Activated CD8-positive, alpha-beta T cell treated with anti-CD3 and anti-CD28 coated beads for 36 hours (primary cell): ENCODE measurements around the gene SPAG4. TPM values are rescaled to one million over a fixed set of nuclear protein-coding genes. Genes with fewer than 3 reads are reported as not detected.
A peak's percentile ranks its signal among the peaks of the same experiment; 100 is the strongest.

Source experiments
- ATAC-seq: fragments of 200-7000 bp; cut with Tn5 transposase; one replicate; pipeline ENCODE4 v1.10.0; 2021; ENCODE audit warnings: mild to moderate bottlenecking, moderate library complexity
- CTCF ChIA-PET: fragments of 350-600 bp; sonication (Branson Sonifier 250); formaldehyde crosslinking; loops from one replicate; lab custom pipeline; 2021; ENCODE audit warnings: antibody characterized with exemption; lab: Charles Lee
- POLR2A ChIA-PET: fragments of 350-600 bp; sonication (Branson Sonifier 250); formaldehyde crosslinking; loops from one replicate; lab custom pipeline; 2021; ENCODE audit warnings: antibody characterized with exemption; lab: Charles Lee
- DNase-seq: peaks from one replicate; pipeline ENCODE4 v3.0.0-alpha.2; 2020
- H3K27ac Mint-ChIP-seq: one replicate; pipeline ENCODE4 v1.8.0; 2021; ENCODE audit warnings: mild to moderate bottlenecking, mixed read lengths
- H3K27me3 Mint-ChIP-seq: one replicate; pipeline ENCODE4 v1.8.0; 2021; ENCODE audit warnings: mixed read lengths
- H3K36me3 Mint-ChIP-seq: one replicate; pipeline ENCODE4 v1.8.0; 2021; ENCODE audit warnings: low read depth, mixed read lengths
- H3K4me1 Mint-ChIP-seq: one replicate; pipeline ENCODE4 v1.8.0; 2021; ENCODE audit warnings: low read depth, mixed read lengths
- H3K4me3 Mint-ChIP-seq: one replicate; pipeline ENCODE4 v1.8.0; 2021; ENCODE audit warnings: mild to moderate bottlenecking, moderate library complexity, mixed read lengths
- H3K9me3 Mint-ChIP-seq: one replicate; pipeline ENCODE4 v1.8.0; 2021; ENCODE audit warnings: mixed read lengths
- CTCF ChIP-seq: fragments of 200-600 bp; IDR thresholded peaks from one replicate; pipeline ENCODE4 v1.8.0; 2022; ENCODE audit warnings: antibody characterized with exemption, mild to moderate bottlenecking
- intact Hi-C: fragments of 100-400 bp; cut with micrococcal nuclease; formaldehyde crosslinking; loops from one replicate; pipeline ENCODE4 v1.10.0; 2022
- total RNA-seq, 2 experiments: library from RNA; stranded (reverse); gene quantifications; one replicate each; pipeline ENCODE4 v1.2.3, GENCODE V29; 2021

SPAG4 gene
- total RNA-seq, 2 experiments from 2014 or later = 11.5 to 11.8 TPM

- TF ChIP-seq CTCF = no peak
- Mint-ChIP-seq H3K4me3 (no peak overlapping the region), H3K36me3 (peaks cover 36% of the 10 kb centered on the region), H3K27me3 (no peaks in the 10 kb centered on the region), H3K27ac (peak overlapping the region; percentile 65), H3K9me3 (no peaks in the 10 kb centered on the region), H3K4me1 (no peaks in the 10 kb centered on the region)
- DNase-seq (no peak), ATAC-seq (no peak)
- CTCF ChIA-PET = no interaction called here
- POLR2A ChIA-PET = interaction anchor here (0.6 kb wide), 2 partner anchors 22 to 111 kb away, joined by 3 read pairs; no protein-coding TSS in a partner anchor
- intact Hi-C loops = no loop called here
These were observed 10.9 kb downstream of the SPAG4 start for GRCh38 chr20:35626386-35627001.

GRCh38 chr20:35627121-35627520 is 11.5 kb downstream of the SPAG4 start:
- H3K27ac Mint-ChIP-seq = peak overlapping the region; percentile 60
- intact Hi-C loops = no loop called here
- CTCF ChIA-PET = interaction anchor here (0.5 to 1.3 kb wide), 2 partner anchors 8 to 21 kb away, joined by 3 to 4 read pairs; no protein-coding TSS in a partner anchor
- TF ChIP-seq CTCF = no peak
- no peak overlapping the region for H3K4me3 Mint-ChIP-seq
- no peak for ATAC-seq
- POLR2A ChIA-PET = interaction anchor here (0.6 kb wide), 2 partner anchors 23 to 112 kb away, joined by 3 read pairs; no protein-coding TSS in a partner anchor
- no peaks in the 10 kb centered on the region for H3K27me3 Mint-ChIP-seq
- no peaks in the 10 kb centered on the region for H3K4me1 Mint-ChIP-seq
- DNase-seq = no peak
- peaks cover 36% of the 10 kb centered on the region for H3K36me3 Mint-ChIP-seq
- H3K9me3 Mint-ChIP-seq = no peaks in the 10 kb centered on the region

GRCh38 chr20:35629427-35630145 is 14.0 kb downstream of the SPAG4 start:
- intact Hi-C loops = no loop called here
- H3K27ac Mint-ChIP-seq = peak overlapping the region; percentile 47
- H3K9me3 Mint-ChIP-seq = no peaks in the 10 kb centered on the region
- peaks cover 38% of the 10 kb centered on the region for H3K36me3 Mint-ChIP-seq
- ATAC-seq = no peak
- POLR2A ChIA-PET = interaction anchor here (0.6 to 1.2 kb wide), 4 partner anchors 10 to 139 kb away, joined by 3 to 4 read pairs (median 4); partner anchors contain the start of genes NFS1 and ROMO1
- H3K4me1 Mint-ChIP-seq = no peaks in the 10 kb centered on the region
- TF ChIP-seq CTCF = no peak
- no peak for DNase-seq
- no peaks in the 10 kb centered on the region for H3K27me3 Mint-ChIP-seq
- CTCF ChIA-PET = interaction anchor here (0.8 to 3.8 kb wide), 3 partner anchors 10 to 117 kb away, joined by 3 to 15 read pairs (median 3); no protein-coding TSS in a partner anchor
- no peak overlapping the region for H3K4me3 Mint-ChIP-seq

GRCh38 chr20:35630636-35631035 is 15.0 kb downstream of the SPAG4 start:
- peaks cover 7% of the 10 kb centered on the region for H3K4me1 Mint-ChIP-seq
- no peaks in the 10 kb centered on the region for H3K27me3 Mint-ChIP-seq
- H3K9me3 Mint-ChIP-seq = no peaks in the 10 kb centered on the region
- ChIA-PET POLR2A (interaction anchor here (0.8 to 1.2 kb wide), 2 partner anchors 25 to 69 kb away, joined by 3 to 4 read pairs; partner anchors contain the start of genes NFS1 and ROMO1), CTCF (interaction anchor here (3.8 kb wide), 1 partner anchor 11 kb away, joined by 15 read pairs; no protein-coding TSS in a partner anchor)
- H3K4me3 Mint-ChIP-seq = no peak overlapping the region
- peaks cover 39% of the 10 kb centered on the region for H3K36me3 Mint-ChIP-seq
- H3K27ac Mint-ChIP-seq = no peak overlapping the region
- TF ChIP-seq CTCF = no peak
- no peak for ATAC-seq
- DNase-seq = no peak
- intact Hi-C loops = no loop called here
